SK-N-SH treated with all-trans-retinoic acid at 6 μM for 48 hours (cell line): Measurements from ENCODE around the gene ADGRF5.

Source experiments
- ARNTL ChIP-seq: fragments of 450-650 bp; formaldehyde crosslinking; IDR thresholded peaks from 2 replicates; pipeline ENCODE4 v1.5.0; 2020; ENCODE audit warnings: low read depth, mild to moderate bottlenecking, moderate library complexity, borderline replicate concordance
- ESRRG ChIP-seq: fragments of 250-450 bp; sonication (Bioruptor Pico); IDR thresholded peaks from 2 replicates; pipeline ENCODE4 v1.6.1; 2021; ENCODE audit warnings: mild to moderate bottlenecking
- GLIS3 ChIP-seq: fragments of 250-450 bp; sonication (Bioruptor Pico); IDR thresholded peaks from 2 replicates; pipeline ENCODE4 v1.5.0; 2020; ENCODE audit warnings: mild to moderate bottlenecking, moderate library complexity
- PPARA ChIP-seq: fragments of 250-450 bp; sonication (Bioruptor Pico); IDR thresholded peaks from 2 replicates; pipeline ENCODE4 v1.5.0; 2020; ENCODE audit warnings: mild to moderate bottlenecking, borderline replicate concordance
- SNAI2 ChIP-seq: fragments of 250-450 bp; sonication (Bioruptor Pico); IDR thresholded peaks from 2 replicates; pipeline ENCODE4 v1.5.0; 2020; ENCODE audit warnings: mild to moderate bottlenecking, moderate library complexity
- TCF4 ChIP-seq: fragments of 250-450 bp; sonication (Bioruptor Pico); IDR thresholded peaks from 2 replicates; pipeline ENCODE4 v1.8.0; 2021; ENCODE audit warnings: mild to moderate bottlenecking, moderate library complexity, borderline replicate concordance
- TF ChIP-seq, protein P1 (sequence below): fragments of 250-450 bp; sonication (Bioruptor Pico); IDR thresholded peaks from 2 replicates; pipeline ENCODE4 v1.8.0; 2020; ENCODE audit warnings: mild to moderate bottlenecking, moderate library complexity, borderline replicate concordance

GRCh38 chr6:46927066-46927465, 5.3 kb upstream of the ADGRF5 start:
- no peak for TF ChIP-seq GLIS3 (CRISPR knock-in tag)
- no peak for TF ChIP-seq PPARA (CRISPR knock-in tag)
- no peak for TF ChIP-seq ARNTL (CRISPR knock-in tag)
- no peak for TF ChIP-seq TCF4 (CRISPR knock-in tag)
- no peak for TF ChIP-seq SNAI2
- no peak for TF ChIP-seq ESRRG
- TF ChIP-seq, protein P1, sequence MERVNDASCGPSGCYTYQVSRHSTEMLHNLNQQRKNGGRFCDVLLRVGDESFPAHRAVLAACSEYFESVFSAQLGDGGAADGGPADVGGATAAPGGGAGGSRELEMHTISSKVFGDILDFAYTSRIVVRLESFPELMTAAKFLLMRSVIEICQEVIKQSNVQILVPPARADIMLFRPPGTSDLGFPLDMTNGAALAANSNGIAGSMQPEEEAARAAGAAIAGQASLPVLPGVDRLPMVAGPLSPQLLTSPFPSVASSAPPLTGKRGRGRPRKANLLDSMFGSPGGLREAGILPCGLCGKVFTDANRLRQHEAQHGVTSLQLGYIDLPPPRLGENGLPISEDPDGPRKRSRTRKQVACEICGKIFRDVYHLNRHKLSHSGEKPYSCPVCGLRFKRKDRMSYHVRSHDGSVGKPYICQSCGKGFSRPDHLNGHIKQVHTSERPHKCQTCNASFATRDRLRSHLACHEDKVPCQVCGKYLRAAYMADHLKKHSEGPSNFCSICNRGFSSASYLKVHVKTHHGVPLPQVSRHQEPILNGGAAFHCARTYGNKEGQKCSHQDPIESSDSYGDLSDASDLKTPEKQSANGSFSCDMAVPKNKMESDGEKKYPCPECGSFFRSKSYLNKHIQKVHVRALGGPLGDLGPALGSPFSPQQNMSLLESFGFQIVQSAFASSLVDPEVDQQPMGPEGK (CRISPR knock-in tag), result no peak
